ENCODE results near the gene FBXO47.

The FBXO47 gene

GRCh38 chr17:38905375-38905774, 61.8 kb downstream of the FBXO47 start:
- no peak for DNase-seq

GRCh38 chr17:38904892-38905291, 62.3 kb downstream of the FBXO47 start:
- no peak for DNase-seq

DNA sequence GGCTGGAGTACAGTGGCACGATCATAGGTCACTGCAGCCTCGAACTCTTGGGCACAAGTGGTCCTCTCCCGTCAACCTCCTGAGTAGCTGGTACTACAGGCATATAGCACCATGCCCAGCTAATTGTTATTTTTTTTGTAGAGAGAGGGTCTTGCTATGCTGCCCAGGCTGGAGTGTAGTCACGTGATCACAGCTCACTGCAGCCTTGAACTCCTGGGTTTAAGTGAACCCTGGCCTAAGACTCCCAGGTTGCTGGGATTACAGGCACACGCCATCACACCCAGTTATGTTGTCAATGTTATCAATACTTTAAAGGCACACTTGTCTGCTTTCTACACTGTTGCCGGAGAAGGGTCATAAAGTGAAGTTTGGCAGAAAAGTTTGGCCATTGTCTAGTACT, 63.8 kb downstream of the FBXO47 start:
- DNase-seq = no peak

DNA sequence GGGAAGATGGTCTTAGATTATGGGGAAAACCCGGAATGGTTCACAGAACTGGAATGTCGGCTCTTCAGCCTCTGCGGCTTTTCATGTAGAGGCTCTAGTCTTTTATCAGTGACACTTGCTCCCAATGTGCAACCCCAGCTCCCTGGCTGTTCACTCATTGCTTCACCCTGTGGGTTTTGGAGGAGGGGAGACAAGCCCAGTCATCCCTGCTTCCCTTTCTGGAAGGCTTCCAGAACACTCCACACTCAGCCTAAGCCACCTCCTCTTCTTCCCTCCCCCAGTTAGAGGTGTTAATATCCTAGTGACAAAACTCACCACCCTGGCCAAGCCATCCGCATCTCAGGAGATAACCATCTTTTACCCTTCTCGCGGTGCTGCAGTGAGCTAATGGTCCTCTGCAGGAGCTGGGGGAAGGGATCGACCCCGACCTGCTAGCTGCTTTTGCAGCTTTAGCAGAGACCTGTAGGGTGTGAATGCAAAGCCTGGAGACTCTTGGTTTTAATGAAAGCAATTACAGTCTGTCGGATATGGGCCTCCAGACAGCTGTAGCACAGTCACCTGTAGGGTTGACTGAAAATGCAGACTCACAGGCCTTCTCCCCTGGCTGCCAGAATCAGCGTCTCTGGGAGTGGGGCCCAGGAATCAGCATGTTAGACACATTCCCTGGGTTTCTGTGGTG, 66.1 kb downstream of the FBXO47 start:
- DNase-seq = peak in 2 of 51 donors; percentile 13 to 35

GRCh38 chr17:38899421-38899820, 67.8 kb downstream of the FBXO47 start:
- no peak for DNase-seq

- DNase-seq = no peak
Observed at GRCh38 chr17:38898812-38899348, 68.3 kb downstream of the FBXO47 start.

DNA sequence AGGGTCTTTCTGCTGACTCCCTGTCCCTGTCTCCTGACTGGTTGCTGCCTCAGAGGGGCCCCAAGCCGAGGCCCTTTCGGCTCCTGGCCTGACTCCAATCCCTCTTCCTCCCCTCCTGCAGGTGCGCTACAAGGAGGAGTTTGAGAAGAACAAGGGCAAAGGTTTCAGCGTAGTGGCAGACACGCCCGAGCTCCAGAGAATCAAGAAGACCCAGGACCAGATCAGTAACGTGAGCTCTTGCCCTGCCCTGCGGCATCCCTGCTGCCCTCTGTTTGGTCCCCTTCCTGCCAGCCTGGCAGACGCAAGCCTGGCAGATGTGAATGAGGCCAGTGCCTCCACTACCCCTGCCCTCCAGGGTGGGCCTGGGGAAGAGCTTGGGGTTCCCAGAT, 68.9 kb downstream of the FBXO47 start:
- no peak for DNase-seq

DNA sequence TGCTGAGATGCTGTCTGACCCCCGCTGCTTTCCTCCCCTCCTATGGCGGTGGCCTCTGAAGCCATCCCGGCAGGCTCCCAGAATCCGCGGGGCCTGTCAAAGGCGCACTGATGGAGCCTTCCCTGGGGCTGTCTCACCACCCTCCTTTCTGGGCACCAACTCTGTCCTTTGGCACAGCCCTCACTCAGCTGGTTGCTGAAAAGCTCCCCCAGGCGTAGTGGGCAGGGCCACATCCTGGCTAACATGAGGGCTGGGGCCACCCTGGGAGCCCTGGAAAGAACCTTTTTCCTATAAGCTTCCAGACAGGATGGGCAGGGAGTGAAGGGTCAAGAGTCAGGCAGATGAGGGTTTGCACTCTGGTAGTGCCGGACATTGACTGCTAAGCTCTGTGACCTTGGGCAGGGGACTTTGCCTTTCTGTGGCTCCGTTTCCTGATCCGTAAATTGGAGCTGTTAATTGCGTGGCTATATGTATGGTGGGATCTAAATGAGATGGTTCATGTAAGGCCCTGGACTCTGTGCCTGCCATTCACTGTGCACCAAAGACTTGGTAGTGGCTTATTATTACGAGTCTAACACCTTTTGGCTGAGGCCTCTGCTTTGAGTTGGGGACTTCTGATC, 69.4 kb downstream of the FBXO47 start:
- peak in 17 of 51 donors; percentile 10 to 65 (median 38) for DNase-seq

DNA sequence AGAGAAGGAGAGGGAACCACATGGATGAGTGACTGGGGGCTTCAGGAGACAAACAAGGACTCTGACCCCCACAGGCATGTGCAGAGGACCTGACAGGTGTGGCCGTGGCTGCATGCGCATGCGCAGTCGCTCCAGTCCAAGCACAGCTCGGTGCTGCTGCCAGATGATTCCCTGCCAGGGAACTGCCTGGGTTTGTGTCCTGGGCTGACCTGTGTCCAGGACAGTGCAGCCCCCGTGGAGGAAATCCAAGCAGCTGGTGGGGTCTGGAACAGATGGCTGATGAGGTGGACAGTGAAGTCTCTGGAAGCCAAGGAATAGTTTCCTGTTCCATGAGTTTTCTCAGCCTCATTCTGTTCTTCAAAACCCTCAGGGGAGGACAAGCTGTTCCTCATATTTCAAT, 70.0 kb downstream of the FBXO47 start:
- DNase-seq = peak in 18 of 51 donors; percentile 7 to 59 (median 28)

- DNase-seq = peak in 1 of 51 donors; percentile 9
Observed at GRCh38 chr17:38896346-38896954, 70.8 kb downstream of the FBXO47 start.

DNA sequence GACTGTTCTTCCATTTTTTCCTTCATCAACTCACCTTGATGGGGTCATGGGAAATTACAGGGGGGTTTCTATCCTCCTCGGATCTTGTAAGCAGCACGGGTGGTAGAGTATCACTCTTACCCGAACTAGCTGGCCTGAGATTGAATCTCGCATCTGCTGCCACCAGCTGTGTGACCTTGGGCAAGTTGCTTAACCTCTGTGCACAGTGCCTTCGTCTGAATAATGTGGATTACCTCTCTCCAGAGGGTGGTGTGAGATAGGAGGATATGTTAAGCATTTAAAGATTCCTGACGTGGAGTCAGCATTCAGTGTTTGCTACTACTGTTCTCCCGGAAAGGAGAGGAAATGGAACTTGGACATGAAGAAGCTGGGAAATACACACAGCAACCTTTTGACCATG, 72.9 kb downstream of the FBXO47 start:
- no peak for DNase-seq

GRCh38 chr17:38893607-38894006, 73.6 kb downstream of the FBXO47 start:
- DNase-seq = peak in 21 of 51 donors; percentile 13 to 51 (median 34)

- DNase-seq = no peak
Observed at GRCh38 chr17:38893113-38893512, 74.1 kb downstream of the FBXO47 start.

GRCh38 chr17:38892620-38893019, 74.6 kb downstream of the FBXO47 start:
- no peak for DNase-seq

- no peak for DNase-seq
Observed at GRCh38 chr17:38892083-38892482, 75.1 kb downstream of the FBXO47 start.

GRCh38 chr17:38891441-38891840, 75.8 kb downstream of the FBXO47 start:
- no peak for DNase-seq

DNA sequence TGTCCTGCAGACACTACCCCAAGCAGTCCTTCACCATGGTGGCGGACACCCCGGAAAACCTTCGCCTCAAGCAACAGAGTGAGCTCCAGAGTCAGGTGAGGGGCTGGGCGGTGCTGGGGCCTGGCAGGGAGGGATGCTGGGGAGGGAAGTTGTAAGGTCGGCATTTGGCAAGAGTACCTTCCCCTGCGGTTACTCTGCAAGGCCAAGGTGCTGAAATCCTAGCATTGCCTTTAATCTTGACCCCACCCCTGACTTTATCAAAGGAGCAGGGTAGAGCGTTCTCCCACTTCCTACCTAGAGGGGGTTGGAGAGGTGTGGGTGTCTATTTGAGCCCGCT, 76.8 kb downstream of the FBXO47 start:
- DNase-seq = no peak

DNA sequence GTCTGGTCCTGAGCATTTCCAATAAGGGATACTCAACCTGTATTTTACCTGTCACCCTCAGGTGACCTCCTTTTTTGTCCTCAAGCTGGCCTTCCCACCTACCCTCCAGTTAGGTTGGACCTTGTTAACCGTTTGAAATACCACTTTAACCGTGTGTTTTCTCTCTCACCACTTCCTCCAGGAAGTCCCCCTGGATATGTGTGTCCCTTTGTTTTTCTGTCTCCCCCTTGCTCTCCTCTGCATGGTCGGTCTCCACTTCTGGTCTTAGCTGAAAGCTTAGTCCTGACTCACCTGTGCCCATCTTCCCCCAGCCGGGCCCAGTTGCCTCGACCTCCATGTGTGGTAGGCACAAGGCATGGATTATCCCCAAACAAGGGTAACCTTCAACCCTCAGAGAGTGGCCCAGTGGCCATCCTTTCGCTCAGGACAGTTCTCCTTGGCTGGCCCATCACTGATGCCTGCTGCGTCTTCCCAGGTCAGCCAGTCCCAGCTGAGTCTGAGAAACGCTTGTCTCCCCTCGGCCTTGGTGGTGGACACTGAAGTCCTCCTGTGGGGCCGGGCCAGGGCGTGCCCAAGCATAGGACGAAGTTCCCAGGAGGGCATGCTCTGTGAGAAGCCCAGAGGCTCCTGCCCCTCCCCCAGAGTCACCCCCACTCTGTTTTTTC, 77.3 kb downstream of the FBXO47 start:
- DNase-seq = no peak

- no peak for DNase-seq
Observed at GRCh38 chr17:38888842-38889241, 78.4 kb downstream of the FBXO47 start.

GRCh38 chr17:38886643-38887010, 80.6 kb downstream of the FBXO47 start:
- no peak for DNase-seq

Data from hypothalamus (tissue), 51 donors.